ENCODE data around the gene TLK2.
"Not testable (repeated sequence)": the region's sequence is repeated elsewhere in the genome, so short reads cannot be mapped to it uniquely, and the experiment has no call there.

The TLK2 gene

GRCh38 chr17:62490990-62491389 is 12.4 kb downstream of the TLK2 start:
- not testable (repeated sequence) for DNase-seq (ENCODE audit: low spot score)

- DNase-seq (ENCODE audit: low spot score), result not testable (repeated sequence)
Measured at GRCh38 chr17:62493049-62493655, 14.5 kb downstream of the TLK2 start.

DNA sequence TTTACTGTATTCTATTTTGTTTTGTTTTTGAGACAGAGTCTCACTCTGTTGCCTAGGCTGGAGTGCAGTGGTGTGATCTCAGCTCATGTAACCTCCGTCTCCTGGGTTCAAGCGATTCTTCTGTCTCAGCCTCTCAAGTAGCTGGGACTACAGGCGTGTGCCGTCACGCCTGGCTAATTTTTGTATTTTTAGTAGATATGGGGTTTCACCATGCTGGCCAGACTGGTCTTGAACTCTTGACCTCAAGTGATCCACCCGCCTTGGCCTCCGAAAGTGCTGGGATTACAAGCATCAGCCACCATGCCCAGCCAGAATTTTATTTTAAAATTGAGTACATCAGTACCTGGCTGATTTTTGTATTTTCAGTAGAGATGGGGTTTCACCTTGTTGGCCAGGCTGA is 15.4 kb downstream of the TLK2 start:
- DNase-seq (ENCODE audit: low spot score), result not testable (repeated sequence)

DNA sequence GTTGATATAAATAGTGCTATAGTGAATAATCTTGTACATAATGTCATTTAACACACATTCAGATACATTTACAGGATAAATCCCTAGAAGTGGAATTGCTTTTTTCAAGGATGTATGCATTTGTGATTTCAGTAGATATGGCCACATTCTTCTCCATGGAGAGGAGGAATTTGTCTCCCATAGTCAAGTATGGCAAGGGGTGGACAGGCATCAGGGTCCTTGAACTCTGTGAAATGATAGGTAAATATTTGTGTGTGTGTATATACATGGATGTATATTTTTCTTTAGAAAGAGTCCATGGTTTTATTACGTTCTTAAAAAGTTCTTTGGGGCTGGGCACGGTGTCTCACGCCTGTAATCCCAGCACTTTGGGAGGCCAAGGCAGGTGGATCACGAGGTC is 17.7 kb downstream of the TLK2 start:
- DNase-seq (ENCODE audit: low spot score), result not testable (repeated sequence)

DNA sequence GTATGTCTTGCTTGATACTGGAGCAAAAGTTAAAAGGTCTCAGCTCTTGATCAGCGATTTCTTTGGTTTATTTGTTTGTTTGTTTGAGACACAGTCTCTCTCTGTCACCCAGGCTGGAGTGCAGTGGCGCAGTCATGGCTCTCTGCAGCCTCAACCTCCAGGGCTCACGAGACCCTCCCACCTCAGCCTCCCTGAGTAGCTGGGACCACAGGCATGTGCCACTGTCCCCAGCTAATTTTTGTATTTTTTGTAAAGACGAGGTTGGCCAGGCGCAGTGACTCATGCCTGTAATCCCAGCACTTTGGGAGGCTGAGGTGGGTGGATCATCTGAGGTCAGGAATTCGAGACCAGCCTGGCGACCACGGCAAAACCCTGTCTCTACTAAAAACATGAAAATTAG is 20.2 kb downstream of the TLK2 start:
- not testable (repeated sequence) for DNase-seq (ENCODE audit: low spot score)

- DNase-seq (ENCODE audit: low spot score), result not testable (repeated sequence)
Measured at GRCh38 chr17:62500463-62500862, 21.8 kb downstream of the TLK2 start.

- DNase-seq (ENCODE audit: low spot score), result not testable (repeated sequence)
Measured at GRCh38 chr17:62504857-62505256, 26.2 kb downstream of the TLK2 start.

DNA sequence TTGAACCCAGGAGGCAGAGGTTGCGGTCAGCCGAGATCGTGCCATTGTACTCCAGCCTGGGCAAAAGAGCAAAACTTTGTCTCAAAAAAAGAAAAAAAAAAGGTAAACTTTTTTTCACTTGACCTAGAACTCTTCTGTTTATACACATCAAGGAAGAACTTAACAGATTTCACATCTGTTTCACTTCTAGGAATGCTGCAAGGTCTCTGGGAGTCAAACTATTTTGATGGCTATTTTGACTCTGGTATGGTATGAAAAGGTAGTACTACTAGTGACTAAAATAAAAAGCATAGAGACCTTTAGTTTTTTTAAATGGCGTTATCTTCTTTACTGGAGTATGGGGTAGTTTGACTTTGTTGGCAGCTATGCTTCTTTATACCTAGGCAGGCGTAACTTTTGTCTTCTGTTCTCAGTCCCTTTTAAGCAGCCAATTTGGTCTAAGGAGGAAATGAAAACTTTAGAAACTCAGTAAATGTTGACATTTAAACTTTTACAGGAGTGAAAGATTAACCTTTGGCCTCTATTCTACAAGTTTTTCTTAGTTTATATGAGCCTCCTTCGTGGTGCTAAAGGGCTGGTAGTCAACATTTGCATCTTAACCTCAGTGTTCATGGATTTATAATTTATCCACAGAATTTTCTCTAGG is 28.7 kb downstream of the TLK2 start:
- not testable (repeated sequence) for DNase-seq (ENCODE audit: low spot score)

DNA sequence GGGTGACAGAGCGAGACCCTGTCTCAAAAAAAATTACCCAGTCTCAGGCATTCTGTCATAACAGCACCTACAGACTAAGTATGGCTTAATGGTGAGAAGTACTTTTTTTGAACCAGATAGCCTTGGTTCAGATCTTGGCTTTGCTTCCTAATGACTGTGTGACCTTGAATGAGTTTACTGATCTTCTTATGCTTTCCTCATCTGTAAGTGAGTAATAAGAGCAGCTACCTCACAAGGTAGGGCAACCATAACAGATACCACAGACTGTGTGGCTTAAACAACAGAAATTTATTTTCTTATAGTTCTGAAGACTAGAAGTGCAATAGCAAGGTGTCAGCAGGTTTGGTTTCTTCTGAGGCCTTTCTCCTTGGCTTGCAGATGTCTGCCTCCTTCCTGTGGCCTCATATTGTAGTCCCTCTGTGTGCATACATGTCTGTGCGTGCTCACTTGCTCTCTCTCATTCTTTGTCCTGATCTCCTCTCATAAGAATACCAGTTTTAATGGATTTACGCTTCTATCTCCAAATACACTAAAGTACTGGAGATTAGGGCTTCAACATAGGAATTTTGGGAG is 31.7 kb downstream of the TLK2 start:
- DNase-seq (ENCODE audit: low spot score), result not testable (repeated sequence)

DNA sequence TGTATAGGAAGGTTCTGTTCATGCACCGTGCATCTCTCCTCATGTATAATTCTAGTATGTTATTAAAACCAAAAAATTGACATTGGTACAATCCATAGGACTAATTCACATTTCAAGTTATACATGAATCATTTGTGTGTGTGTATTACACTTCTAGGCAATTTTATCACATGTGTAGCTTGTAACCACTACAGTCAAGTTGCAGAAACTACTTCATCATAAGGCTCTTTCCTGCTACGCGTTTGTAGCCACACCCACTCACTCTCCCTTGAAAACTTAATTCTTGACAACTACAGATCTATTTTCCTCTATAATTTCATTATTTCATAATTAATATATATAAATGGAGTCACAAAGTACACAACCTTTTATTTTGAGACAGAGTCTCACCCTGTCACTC is 32.4 kb downstream of the TLK2 start:
- not testable (repeated sequence) for DNase-seq (ENCODE audit: low spot score)

DNA sequence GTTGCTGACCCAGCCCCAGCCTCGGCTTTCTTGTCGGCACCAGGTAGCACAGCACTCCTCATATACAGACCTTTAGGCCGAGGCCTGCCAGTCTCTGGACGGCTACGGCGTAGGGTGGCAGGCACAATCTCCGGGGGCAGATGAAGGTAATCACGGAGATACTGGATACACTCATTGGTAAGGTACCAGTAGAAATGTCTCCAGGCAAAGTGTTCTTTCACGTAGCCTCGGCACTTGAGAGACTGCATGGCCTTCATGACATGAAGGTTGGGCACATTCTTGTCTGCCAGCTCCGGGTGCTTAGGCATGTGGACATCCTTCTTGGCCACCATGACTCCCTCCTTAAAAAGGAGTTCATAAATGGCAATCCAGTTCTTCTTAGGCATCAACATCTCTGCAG is 37.8 kb downstream of the TLK2 start:
- DNase-seq (ENCODE audit: low spot score), result not testable (repeated sequence)

- DNase-seq (ENCODE audit: low spot score), result not testable (repeated sequence)
Measured at GRCh38 chr17:62521295-62521694, 42.7 kb downstream of the TLK2 start.

GRCh38 chr17:62524077-62524476 is 45.5 kb downstream of the TLK2 start:
- not testable (repeated sequence) for DNase-seq (ENCODE audit: low spot score)

DNA sequence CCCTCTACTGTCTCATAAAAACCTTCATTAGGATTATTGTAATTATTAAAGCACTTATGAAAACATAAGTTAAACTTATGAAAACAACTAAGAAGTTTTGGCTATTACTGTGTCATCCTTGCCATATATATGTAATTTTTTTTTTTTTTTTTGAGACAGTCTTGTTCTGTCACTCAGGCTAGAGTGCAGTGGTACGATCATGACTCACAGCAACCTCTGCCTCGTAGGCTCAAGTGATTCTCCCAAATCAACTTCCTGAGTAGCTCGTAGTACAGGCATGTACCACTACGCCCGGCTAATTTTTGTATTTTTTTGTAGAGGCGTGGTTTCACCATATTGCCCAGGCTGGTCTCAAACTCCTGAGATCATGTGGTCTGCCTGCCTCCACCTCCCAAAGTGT is 46.7 kb downstream of the TLK2 start:
- not testable (repeated sequence) for DNase-seq (ENCODE audit: low spot score)

DNA sequence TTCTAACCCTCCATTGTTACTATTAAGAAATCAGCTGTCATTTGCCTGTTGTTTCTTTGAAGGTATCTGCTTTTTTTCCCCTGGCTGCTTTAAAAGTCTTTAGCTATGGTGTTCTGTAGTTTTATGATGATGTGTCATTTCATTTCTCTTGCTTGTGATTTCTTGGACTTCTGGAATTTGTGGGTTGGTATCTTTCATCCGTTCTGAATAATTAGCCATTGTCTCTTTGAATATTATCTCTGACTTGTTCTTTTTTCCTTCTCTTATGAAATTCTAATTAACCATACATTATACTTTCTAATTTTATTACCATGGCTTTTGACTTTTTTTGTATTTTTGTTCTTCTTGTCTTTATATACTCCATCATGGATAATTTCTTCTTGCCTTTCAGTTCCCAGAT is 52.3 kb downstream of the TLK2 start:
- DNase-seq (ENCODE audit: low spot score), result not testable (repeated sequence)

- not testable (repeated sequence) for DNase-seq (ENCODE audit: low spot score)
Measured at GRCh38 chr17:62536557-62536956, 57.9 kb downstream of the TLK2 start.

GRCh38 chr17:62541073-62541472 is 62.4 kb downstream of the TLK2 start:
- not testable (repeated sequence) for DNase-seq (ENCODE audit: low spot score)

GRCh38 chr17:62543278-62543775 is 64.7 kb downstream of the TLK2 start:
- peak; percentile 19 for DNase-seq (ENCODE audit: low spot score)

- not testable (repeated sequence) for DNase-seq (ENCODE audit: low spot score)
Measured at GRCh38 chr17:62546066-62546465, 67.4 kb downstream of the TLK2 start.

DNA sequence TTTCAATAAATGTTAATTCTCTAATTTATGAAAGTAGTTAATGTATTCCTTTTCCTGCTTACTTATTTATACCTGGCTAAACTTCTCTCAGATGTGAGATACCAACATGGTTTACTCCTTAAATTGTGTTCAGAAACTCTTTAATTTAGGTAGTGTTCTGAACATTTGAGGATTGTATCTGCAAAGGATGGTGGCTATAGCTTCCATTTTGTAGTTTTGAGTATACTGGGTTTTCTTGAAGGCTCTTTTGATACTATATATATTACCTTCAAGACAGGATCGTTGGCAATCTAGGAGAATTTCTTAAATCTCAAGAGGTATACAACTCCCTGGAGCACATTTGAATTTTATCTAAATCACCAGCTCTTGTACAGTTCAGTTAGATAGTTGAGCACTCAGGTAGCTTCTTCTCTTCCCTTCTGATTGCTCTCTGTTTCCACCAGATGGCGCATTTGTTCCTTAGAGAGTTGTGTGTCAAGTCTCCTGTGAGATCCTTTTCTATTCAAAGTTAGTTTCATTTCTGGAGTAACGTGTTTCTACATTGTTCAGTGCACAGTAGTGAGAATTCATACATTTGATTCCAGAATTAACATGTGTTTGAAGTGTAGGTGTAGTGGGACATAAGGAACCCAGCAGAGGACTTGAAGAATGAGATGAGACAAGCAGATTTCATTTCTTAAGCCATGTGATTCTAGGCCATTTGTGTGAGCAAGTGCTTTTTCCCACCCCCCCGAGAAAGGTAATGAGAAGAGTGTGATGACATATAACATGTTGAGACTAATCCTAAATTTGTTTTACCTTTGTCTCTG is 74.4 kb downstream of the TLK2 start:
- peak; percentile 77 for DNase-seq (ENCODE audit: low spot score)

DNA sequence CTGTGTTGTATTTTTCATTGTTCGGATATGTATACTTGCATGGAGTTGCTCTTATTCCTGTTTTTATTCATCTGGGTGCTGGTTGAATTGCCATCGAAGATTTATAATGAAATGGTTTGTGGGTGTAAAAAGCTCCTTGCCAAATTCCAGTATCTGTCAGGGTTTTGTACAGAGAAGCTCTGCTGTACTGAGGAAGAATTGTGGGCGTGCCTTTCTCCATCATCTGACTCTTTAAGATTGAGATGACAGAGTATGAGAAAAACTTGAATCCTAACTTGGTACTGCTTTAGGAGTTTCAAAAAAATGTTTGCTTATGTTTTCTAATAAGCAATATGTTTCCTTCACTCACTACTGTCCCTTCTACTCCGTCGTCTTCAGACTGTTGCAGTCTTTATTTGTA is 78.9 kb downstream of the TLK2 start:
- not testable (repeated sequence) for DNase-seq (ENCODE audit: low spot score)

DNA sequence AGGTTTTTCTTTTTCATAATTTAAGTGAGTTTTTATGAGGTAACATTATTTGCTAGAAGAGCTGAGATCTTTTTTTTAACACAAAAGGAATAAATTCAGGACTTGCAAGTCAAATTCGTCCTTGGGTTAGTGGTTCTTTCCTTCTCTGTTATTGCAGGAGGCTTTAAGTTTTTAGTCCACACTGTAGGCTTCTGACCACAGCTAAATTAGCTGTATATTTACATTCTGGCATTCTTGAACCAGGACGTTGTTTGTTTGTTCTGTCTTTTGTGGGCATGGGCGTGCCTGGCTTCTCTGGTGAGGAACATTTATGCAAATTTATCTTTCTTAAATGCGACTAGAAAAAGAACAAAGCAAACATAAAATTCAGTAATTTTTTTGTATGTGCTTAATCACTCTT is 80.3 kb downstream of the TLK2 start:
- DNase-seq (ENCODE audit: low spot score), result not testable (repeated sequence)
